Left renal pelvis (tissue), 4 donors: ENCODE data around the gene PDE2A. TPM values are rescaled to one million over a fixed set of nuclear protein-coding genes. Genes with fewer than 3 reads are reported as not detected.

Experiments used
- DNase-seq, 4 donors: peaks; one replicate each; pipeline ENCODE4 v3.0.0-alpha.2; 2013; ENCODE audit warnings: low read depth in 4 of 4, low spot score in 3 of 4
- polyA plus RNA-seq, 4 donors: library from polyadenylated mRNA; unstranded; fragments of 120-200 nt; gene quantifications; one replicate each; pipeline ENCODE4 v1.2.1, GENCODE V29; 2013; ENCODE audit not compliant: insufficient read length in 4 of 4

The PDE2A gene
- 10 to 100 TPM; 10.4 to 16.3 (median 13.4) TPM for polyA plus RNA-seq

DNA sequence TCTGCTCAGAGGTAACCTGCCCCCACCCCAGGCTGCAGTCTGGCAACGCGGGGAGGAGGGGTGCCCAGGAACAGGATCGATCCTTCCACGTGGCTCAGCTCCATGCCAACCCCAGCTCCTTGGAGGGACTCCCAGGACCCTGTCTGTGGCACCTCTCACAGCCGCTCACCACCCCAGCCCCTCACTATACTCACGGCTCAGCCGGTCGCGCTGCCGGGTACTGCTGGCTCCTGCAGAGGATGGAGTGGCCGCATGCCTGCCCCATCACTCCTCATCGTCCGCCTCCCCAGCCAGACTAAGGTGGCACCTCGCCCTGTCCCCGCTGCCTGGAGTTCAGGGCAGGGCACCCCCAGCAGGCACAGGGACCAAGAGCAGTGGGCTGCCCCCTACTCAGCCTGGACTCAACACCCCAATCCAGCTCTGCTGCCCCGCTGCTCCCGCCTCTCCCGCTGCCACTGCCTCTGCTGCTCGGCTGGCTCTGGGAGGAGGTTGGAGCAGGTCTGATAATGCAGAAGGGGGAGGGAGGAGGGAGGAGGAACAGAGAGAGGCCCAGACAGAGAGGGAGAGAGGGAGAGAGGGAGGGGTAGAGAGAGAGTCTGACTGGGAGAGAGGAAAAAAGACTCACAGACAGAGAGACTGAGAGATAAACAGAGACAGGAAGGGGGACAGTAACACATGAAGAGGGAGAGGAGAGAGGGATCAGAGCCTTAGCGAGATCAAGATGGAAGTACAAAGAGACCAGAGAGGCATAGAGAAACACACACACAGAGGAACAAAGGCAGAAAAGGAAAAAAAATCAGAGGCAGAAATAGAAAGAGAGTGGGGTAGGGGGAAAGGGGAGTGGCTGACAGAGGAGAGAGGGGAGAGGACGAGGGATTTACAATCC, at the start of gene PDE2A:
PDE2A (minus strand) TSS at position 480 of the 886 bp plus-strand sequence; CDS start at position 265, 215 bp downstream.
- DNase-seq, result no peak

GRCh38 chr11:72723508-72723907, 49.3 kb upstream of the PDE2A start:
- DNase-seq, result no peak

DNA sequence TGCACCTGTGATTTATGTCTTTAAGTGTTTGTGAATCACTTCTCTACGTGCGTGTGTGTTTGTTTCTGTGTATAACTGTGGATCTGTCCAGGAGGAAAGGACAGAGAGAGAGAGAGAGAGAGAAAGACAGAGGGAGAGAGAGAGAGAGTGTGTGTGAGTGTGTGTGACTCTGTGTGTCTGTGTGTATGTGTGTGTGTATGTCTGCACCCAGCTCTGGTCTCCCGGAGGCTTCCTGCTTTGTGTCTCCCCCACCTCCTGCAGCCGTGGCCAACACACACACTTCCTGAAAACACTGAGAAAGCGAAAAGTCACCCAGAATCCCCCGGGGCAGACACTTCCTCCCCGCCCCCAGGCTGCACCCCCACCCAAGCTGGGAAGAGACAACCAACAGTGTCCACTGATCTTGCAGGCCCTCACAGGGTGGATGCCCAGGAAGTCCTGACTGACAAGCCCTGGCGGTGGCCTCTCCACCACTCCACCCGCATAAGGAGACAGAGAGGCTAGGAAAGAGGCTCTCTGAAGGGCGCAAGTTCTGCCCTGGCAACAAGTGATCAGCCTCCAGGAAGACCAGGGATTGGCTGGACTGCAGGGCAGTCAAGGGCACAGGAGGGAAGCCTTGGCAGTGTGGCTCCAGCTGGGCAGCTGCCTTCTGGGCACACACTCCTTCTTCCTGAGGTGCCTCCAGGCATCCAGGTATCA, 48.0 kb upstream of the PDE2A start:
- peak; percentile 78 to 85 (median 84) for DNase-seq

GRCh38 chr11:72721689-72722049, 47.4 kb upstream of the PDE2A start:
- DNase-seq, result no peak

GRCh38 chr11:72721276-72721675, 47.1 kb upstream of the PDE2A start:
- DNase-seq, result no peak

DNA sequence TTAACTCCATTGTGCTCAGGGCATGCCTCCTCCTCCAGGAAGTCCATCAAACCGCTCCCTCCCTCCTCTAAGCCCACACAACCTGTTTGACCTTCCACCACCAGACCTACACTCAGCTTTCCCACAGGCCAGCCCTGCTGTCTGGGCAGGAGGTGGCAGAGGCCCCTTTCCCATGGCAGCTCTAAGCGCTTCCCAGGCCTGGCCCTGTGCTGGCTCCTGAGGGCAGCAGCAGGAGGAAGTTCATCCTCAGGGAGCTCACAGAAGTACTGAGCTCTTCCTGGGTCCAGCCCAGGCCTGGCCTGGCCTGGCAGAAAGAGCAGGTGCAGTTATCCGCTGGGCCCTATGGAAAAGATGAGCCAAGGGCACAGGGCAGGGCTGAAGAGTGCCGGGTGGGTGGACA, 46.6 kb upstream of the PDE2A start:
- no peak for DNase-seq

DNA sequence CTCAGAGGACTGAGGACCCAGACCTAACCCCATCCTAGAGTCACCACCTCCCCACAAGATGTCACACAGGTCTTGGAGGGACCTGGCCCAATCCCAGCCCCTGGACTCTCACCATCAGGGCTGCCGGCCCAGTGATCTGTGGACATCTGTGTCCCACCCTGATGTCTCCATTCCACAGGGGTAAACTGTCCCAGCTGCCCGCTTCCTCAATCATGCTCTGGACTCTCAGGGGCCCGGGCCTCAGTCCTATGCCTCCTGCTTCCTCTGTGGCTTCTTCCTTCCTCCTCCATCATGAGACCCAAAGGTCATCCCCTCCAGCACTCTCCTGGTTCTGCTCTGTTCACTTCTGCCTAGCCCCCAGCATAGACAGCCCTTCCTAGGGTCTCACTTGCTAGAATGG, 45.8 kb upstream of the PDE2A start:
- no peak for DNase-seq

- no peak for DNase-seq
Measured at GRCh38 chr11:72719551-72719950, 45.3 kb upstream of the PDE2A start.

DNA sequence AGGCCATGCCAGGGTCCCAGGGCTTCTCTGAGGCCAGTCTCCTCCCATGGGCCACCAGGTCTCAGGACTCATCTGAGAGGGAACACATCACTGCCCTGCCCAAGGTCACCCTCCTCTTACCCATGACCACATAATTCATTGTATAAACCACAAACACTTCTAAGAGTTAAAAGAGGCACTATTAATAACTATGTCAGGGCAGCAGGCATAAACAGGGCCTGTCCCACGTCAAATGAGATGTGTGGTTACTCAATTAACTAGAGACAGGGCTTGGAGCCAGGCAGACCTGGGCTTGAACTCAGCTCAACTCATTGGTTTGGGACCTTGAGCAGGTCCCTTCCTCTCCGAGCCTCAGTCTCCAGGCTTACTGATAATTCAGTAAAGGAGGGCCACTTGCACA, 44.9 kb upstream of the PDE2A start:
- no peak for DNase-seq

DNA sequence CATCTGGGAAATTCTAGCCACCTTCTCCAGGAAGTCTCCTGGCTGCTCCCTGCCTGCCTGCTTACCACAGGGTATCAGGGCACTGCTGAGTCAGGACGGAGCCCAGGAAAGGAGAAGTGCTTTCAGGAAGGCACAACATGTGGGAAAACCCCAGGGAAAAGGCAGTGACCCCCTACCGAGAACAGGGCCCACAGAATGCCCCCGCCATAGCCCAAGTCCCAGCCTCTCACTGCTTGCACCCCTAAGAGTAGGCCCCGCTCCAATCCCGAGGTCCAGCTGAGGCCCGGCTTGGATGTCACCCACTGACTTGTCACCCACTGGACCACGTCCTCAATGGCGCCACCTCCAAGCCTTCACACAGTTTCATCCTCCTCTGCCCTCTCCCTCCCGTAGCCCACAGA, 43.9 kb upstream of the PDE2A start:
- no peak for DNase-seq

DNA sequence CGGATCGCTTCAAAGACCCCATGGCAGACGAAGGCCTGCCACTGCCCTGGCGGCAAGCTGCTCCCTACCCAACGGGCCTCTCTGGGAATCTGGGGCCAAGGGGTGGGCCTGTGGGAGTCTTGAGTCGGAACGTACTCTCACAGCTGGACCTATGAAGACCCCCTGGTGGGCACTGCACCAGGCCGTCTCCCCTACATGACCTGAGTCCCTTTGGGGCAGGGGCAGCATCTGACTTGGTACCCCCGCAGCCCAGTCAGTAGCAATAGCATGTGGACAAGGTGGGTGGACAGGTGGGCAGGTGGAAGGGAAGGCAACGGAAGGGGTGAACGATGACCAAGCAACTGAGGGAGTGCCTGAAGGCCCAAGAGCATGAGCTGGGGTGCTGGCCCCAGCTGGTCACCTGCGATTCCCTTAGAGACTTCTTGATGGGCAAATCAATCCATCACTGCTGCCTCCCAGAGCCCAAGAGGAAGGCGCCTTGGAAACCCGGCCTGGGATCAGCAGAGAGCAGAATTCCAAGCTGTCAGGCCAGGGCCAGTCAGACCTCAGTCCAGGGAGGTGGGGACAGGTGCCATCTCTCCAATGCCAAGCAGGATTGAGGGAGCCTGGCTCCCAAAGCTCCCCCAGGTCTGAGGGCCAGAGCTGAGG, 42.7 kb upstream of the PDE2A start:
- no peak for DNase-seq

- no peak for DNase-seq
Measured at GRCh38 chr11:72716290-72716689, 42.1 kb upstream of the PDE2A start.

DNA sequence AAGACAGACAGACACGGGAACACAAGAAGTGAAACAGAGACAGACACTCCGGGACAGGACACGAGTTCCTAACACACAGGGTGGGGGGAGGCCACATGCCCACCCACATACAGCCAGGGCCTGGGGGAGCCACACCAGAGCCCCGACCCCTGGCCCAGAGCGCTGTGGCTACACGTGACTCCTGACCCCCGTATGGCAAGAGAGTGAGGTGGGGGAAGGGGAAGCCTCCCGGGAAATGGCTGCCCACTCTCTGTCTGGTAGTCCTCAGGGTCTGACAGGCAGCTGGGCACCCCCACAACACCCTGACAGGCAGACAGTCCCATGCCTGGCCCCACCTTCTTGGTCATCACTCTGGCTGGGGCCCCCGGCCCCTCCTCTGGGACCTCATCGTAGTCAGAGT, 38.6 kb upstream of the PDE2A start:
- no peak for DNase-seq

GRCh38 chr11:72712168-72712751, 38.0 kb upstream of the PDE2A start:
- no peak for DNase-seq

DNA sequence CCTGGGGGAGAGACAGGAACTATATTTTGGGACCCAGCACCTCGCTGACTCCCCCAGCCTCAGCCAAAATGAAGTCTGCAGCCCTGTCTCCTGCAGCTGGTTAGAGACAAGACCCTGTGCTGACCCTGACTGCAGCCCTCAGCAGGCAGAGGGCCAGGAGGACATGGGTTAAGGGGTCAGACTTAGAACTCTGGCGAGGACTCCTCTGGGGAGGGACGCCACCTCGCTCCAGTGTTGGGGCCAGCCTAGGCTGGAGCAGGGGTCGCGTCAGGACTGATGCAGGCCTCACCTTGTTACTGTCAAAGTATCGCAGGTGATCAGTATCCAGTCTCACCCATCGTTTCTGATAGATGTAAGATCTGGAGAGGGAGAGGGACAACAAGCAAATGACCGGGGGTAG, 36.9 kb upstream of the PDE2A start:
- DNase-seq, result no peak

DNA sequence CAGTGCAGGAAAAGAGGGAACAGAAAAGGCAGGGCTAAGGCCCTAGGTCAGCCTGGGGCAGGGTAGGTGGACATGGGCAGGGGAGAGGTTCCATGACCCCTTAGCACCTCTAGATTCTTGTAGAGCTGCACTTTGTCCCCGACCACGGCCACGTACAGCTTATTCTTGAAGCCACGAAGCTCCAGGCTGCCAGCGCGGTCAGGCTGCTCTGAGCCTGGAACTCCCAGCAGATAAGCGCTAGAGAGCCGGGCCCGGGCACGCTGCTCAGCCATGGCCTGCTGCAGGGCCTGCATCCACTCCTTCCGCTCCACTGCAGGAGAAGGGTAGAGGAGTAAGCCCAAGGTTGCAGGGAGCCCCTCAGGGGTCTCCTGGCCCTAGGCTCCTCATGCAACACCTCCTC, 36.1 kb upstream of the PDE2A start:
- DNase-seq, result no peak

GRCh38 chr11:72709478-72710238, 35.4 kb upstream of the PDE2A start:
- DNase-seq, result no peak

GRCh38 chr11:72707032-72707431, 32.8 kb upstream of the PDE2A start:
- DNase-seq, result no peak

DNA sequence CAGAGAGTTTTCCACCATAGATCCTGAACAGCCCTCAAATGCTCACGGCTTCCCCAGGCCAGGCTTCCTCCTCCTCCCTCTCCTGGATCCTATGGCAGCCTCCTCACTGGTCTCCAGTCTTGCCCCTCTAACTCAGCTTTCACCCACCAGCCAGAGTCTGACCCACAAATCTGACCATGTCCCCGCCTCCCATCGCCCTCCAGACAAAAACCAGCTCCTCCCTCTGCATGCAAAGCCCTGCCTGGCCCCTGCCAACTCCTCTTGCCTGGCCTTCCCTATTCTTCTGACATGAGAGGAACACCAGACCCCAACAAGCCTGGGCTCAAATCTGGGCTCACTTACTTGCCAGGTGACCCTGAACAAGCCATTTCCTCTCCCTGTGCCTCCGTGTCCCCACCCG, 32.4 kb upstream of the PDE2A start:
- no peak for DNase-seq
